MM.1S (cell line): ENCODE results near the gene OSBPL5.

ENCODE experiments used
- DNase-seq: peaks from one replicate; pipeline ENCODE4 v3.0.0-alpha.2; 2015
- H2AFZ ChIP-seq: fragments of 300-600 bp; sonication (generic); 2 replicates; pipeline ENCODE4 v1.6.0; 2016; ENCODE audit warnings: antibody characterized with exemption, low read length
- H3F3A ChIP-seq: fragments of 300-600 bp; sonication (generic); 2 replicates; pipeline ENCODE4 v1.6.1; 2016; ENCODE audit warnings: mild to moderate bottlenecking, antibody characterized with exemption, low read length, moderate library complexity, mixed read lengths; ENCODE audit not compliant: insufficient read depth
- H3K27ac ChIP-seq: fragments of 300-600 bp; sonication (generic); 2 replicates; pipeline ENCODE4 v1.5.1; 2016; ENCODE audit warnings: mild to moderate bottlenecking, low read length
- H3K27me3 ChIP-seq: fragments of 300-600 bp; sonication (generic); replicated peaks from 2 replicates; pipeline ENCODE4 v1.6.0; 2016; ENCODE audit warnings: low read length; ENCODE audit not compliant: insufficient read depth
- H3K36me3 ChIP-seq: fragments of 300-600 bp; sonication (generic); replicated peaks from 2 replicates; pipeline ENCODE4 v1.6.1; 2016; ENCODE audit warnings: mild to moderate bottlenecking, low read length, mixed read lengths; ENCODE audit not compliant: insufficient read depth
- H3K4me1 ChIP-seq: fragments of 300-600 bp; sonication (generic); 2 replicates; pipeline ENCODE4 v1.6.1; 2016; ENCODE audit warnings: low read length, mixed read lengths
- H3K4me2 ChIP-seq: fragments of 300-600 bp; sonication (generic); 2 replicates; pipeline ENCODE4 v1.6.0; 2016; ENCODE audit warnings: low read depth, low read length
- H3K4me3 ChIP-seq: fragments of 300-600 bp; sonication (generic); 2 replicates; pipeline ENCODE4 v1.5.1; 2016; ENCODE audit warnings: low read length, mixed read lengths
- H3K79me2 ChIP-seq: fragments of 300-600 bp; sonication (generic); 2 replicates; pipeline ENCODE4 v1.6.1; 2016; ENCODE audit warnings: mixed run types, low read length, mixed read lengths
- H3K9ac ChIP-seq: fragments of 300-600 bp; sonication (generic); 2 replicates; pipeline ENCODE4 v1.6.1; 2016; ENCODE audit warnings: low read length, mixed read lengths
- H3K9me2 ChIP-seq: fragments of 300-600 bp; sonication (generic); replicated peaks from 2 replicates; pipeline ENCODE4 v1.6.1; 2016; ENCODE audit warnings: mild to moderate bottlenecking, low read length, mixed read lengths; ENCODE audit not compliant: insufficient read depth
- H3K9me3 ChIP-seq: fragments of 300-600 bp; sonication (generic); replicated peaks from 2 replicates; pipeline ENCODE4 v1.6.1; 2016; ENCODE audit warnings: mild to moderate bottlenecking, low read length, mixed read lengths; ENCODE audit not compliant: insufficient read depth
- H4K20me1 ChIP-seq: fragments of 300-600 bp; sonication (generic); 2 replicates; pipeline ENCODE4 v1.6.1; 2016; ENCODE audit warnings: mild to moderate bottlenecking, low read length, moderate library complexity, mixed read lengths; ENCODE audit not compliant: insufficient read depth
- CTCF ChIP-seq: fragments of 300-600 bp; sonication (generic); IDR thresholded peaks from 2 replicates; pipeline ENCODE4 v1.5.1; 2016; ENCODE audit warnings: antibody characterized with exemption, low read length, mixed read lengths
- EZH2 ChIP-seq: fragments of 300-600 bp; sonication (generic); optimal IDR thresholded peaks from 2 replicates; pipeline ENCODE3; 2017; ENCODE audit warnings: low read depth, mild to moderate bottlenecking, antibody characterized with exemption, low read length, mixed read lengths
- EZH2phosphoT487 ChIP-seq: fragments of 300-600 bp; sonication (generic); IDR thresholded peaks from 2 replicates; pipeline ENCODE4 v1.6.1; 2018; ENCODE audit warnings: antibody characterized with exemption, low read length

Gene OSBPL5

GRCh38 chr11:3086671-3087150 is 78.4 kb downstream of the OSBPL5 start:
- Histone ChIP-seq H3K9me2 (no peaks in the 10 kb centered on the region), H3K36me3 (no peaks in the 10 kb centered on the region), H2AFZ (no peak overlapping the region), H3K9me3 (no peaks in the 10 kb centered on the region), H3K4me3 (no peak overlapping the region), H4K20me1 (no peaks in the 10 kb centered on the region), H3K9ac (no peak overlapping the region), H3K27ac (no peak overlapping the region), H3K27me3 (no peaks in the 10 kb centered on the region), H3K4me2 (no peak overlapping the region), H3K79me2 (no peaks in the 10 kb centered on the region), H3K4me1 (no peaks in the 10 kb centered on the region), H3F3A (no peaks in the 10 kb centered on the region)
- no peak for TF ChIP-seq EZH2
- no peak for TF ChIP-seq EZH2phosphoT487
- no peak for TF ChIP-seq CTCF
- DNase-seq: no peak

DNA sequence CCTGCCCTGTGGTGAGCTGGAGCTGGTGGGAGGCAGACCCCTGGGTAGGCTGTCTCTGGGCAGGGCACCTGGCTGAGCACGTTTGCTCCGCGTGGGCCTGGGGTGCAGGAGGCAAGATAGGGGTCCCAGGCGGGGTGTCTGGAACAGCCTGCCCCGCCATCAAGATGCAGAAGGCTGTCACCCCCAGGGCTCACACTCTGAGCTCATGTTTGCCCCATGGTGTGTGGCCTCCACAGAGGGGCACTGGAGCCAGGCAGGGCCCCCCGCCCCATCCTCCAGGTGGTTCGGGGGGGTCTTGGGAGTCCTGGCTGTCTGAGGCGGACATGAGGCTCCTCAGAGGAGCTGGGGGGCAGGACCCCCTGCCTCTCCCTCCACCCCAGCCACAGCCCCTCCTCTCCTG is 79.0 kb downstream of the OSBPL5 start:
- no peaks in the 10 kb centered on the region for H3K4me1 ChIP-seq
- no peak overlapping the region for H2AFZ ChIP-seq
- no peaks in the 10 kb centered on the region for H3K36me3 ChIP-seq
- no peak overlapping the region for H3K27ac ChIP-seq
- TF ChIP-seq EZH2phosphoT487 (no peak), EZH2 (no peak), CTCF (no peak)
- H3K9ac ChIP-seq: no peak overlapping the region
- H3F3A ChIP-seq: no peaks in the 10 kb centered on the region
- H3K4me3 ChIP-seq: no peak overlapping the region
- H3K4me2 ChIP-seq: no peak overlapping the region
- no peak for DNase-seq
- H3K9me2 ChIP-seq: no peaks in the 10 kb centered on the region
- no peaks in the 10 kb centered on the region for H4K20me1 ChIP-seq
- H3K27me3 ChIP-seq: no peaks in the 10 kb centered on the region
- no peaks in the 10 kb centered on the region for H3K9me3 ChIP-seq
- no peaks in the 10 kb centered on the region for H3K79me2 ChIP-seq

- no peaks in the 10 kb centered on the region for H3K4me1 ChIP-seq
- H3K9me2 ChIP-seq: no peaks in the 10 kb centered on the region
- no peaks in the 10 kb centered on the region for H3K9me3 ChIP-seq
- no peaks in the 10 kb centered on the region for H3K27me3 ChIP-seq
- TF ChIP-seq CTCF: no peak
- TF ChIP-seq EZH2phosphoT487: no peak
- TF ChIP-seq EZH2: no peak
- H3K79me2 ChIP-seq: no peaks in the 10 kb centered on the region
- H3K27ac ChIP-seq: no peak overlapping the region
- no peaks in the 10 kb centered on the region for H3F3A ChIP-seq
- DNase-seq: no peak
- H3K4me3 ChIP-seq: no peak overlapping the region
- no peak overlapping the region for H2AFZ ChIP-seq
- no peaks in the 10 kb centered on the region for H3K36me3 ChIP-seq
- no peaks in the 10 kb centered on the region for H4K20me1 ChIP-seq
- no peak overlapping the region for H3K4me2 ChIP-seq
- H3K9ac ChIP-seq: no peak overlapping the region
These were observed 80.1 kb downstream of the OSBPL5 start for GRCh38 chr11:3085052-3085451.
